GM12878 (cell line): ENCODE results near the gene M1AP. TPM values are rescaled to one million over a fixed set of nuclear protein-coding genes. Genes with fewer than 3 reads are reported as not detected.

Experiments
- ATAC-seq: fragments of 200-7000 bp; cut with Tn5 transposase; 3 replicates; pipeline ENCODE4 v1.9.1; 2020; ENCODE audit warnings: mild to moderate bottlenecking, moderate library complexity
- BruUV-seq: library from RNA; stranded (reverse); fragments of 400-500 nt; replicated peaks from 2 replicates; lab custom pipeline; 2021; lab: Mats Ljungman, UMichigan
- CTCF ChIA-PET: fragments of 300-600 bp; sonication (Branson Sonifier 250); formaldehyde crosslinking; extraction: SDS; loops from one replicate; lab custom pipeline; 2021; ENCODE audit warnings: inconsistent platforms; lab: Yijun Ruan, JAX
- POLR2A ChIA-PET: fragments of 350-600 bp; formaldehyde crosslinking; extraction: SDS; loops from one replicate; lab custom pipeline; 2021; ENCODE audit warnings: inconsistent platforms; lab: Charles Lee
- RAD21 ChIA-PET: fragments of 300-600 bp; sonication (Branson Sonifier 250); formaldehyde crosslinking; loops from one replicate; lab custom pipeline; 2023; ENCODE audit warnings: antibody characterized with exemption; ENCODE audit not compliant: unreplicated experiment; lab: Charles Lee
- SMC1A ChIA-PET: fragments of 300-600 bp; sonication (Branson Sonifier 250); formaldehyde crosslinking; loops from one replicate; lab custom pipeline; 2023; ENCODE audit not compliant: unreplicated experiment, uncharacterized antibody; lab: Charles Lee
- DNase-seq: peaks from one replicate; pipeline ENCODE4 v3.0.0-alpha.2; 2011; ENCODE audit warnings: low read depth, low spot score
- FAIRE-seq: peaks from 3 replicates; lab custom pipeline; 2011; peaks lifted over from hg19 to GRCh38; lab: Jason Lieb, UNC
- H2AFZ ChIP-seq: 2 replicates; pipeline ENCODE4 v1.6.0; 2011; ENCODE audit warnings: low read depth, low read length, control low read depth; ENCODE audit not compliant: control insufficient read depth
- H3K27ac ChIP-seq: 2 replicates; pipeline ENCODE4 v1.5.1; 2011; ENCODE audit warnings: control low read depth; ENCODE audit not compliant: control insufficient read depth, insufficient read depth
- H3K27me3 ChIP-seq, 2 experiments: replicated peaks in 1 of 2; 2 replicates each; pipeline versions ENCODE4 v1.6.0 to v1.6.1; 2011; ENCODE audit warnings: low read length in 1 of 2; ENCODE audit not compliant: control insufficient read depth in 2 of 2, insufficient read depth in 2 of 2
- H3K36me3 ChIP-seq, 2 experiments: 2 replicates each; pipeline ENCODE4 v1.5.1; 2011; ENCODE audit warnings: low read length in 1 of 2; ENCODE audit not compliant: control insufficient read depth in 2 of 2, insufficient read depth in 2 of 2
- H3K4me1 ChIP-seq: 2 replicates; pipeline ENCODE4 v1.6.1; 2011; ENCODE audit warnings: mild to moderate bottlenecking, low read length, moderate library complexity, mixed read lengths; ENCODE audit not compliant: control insufficient read depth, insufficient read depth
- H3K4me2 ChIP-seq: 2 replicates; pipeline ENCODE4 v1.6.0; 2011; ENCODE audit warnings: control low read depth; ENCODE audit not compliant: control insufficient read depth, insufficient read depth
- H3K4me3 ChIP-seq: fragments of 200-600 bp; sonication (generic); 2 replicates; pipeline ENCODE4 v1.5.1; 2016
- H3K79me2 ChIP-seq: 2 replicates; pipeline ENCODE4 v1.6.0; 2011; ENCODE audit warnings: low read length; ENCODE audit not compliant: control insufficient read depth, insufficient read depth
- H3K9ac ChIP-seq: 2 replicates; pipeline ENCODE4 v1.8.0; 2011; ENCODE audit warnings: low read length, control low read depth, mixed read lengths; ENCODE audit not compliant: control insufficient read depth, insufficient read depth
- H3K9me3 ChIP-seq: replicated peaks from 3 replicates; pipeline ENCODE4 v1.5.1; 2011; ENCODE audit warnings: mild to moderate bottlenecking, low read length; ENCODE audit not compliant: control insufficient read depth, insufficient read depth
- H4K20me1 ChIP-seq: 2 replicates; pipeline ENCODE4 v1.6.0; 2011; ENCODE audit not compliant: control insufficient read depth, insufficient read depth
- EZH2 ChIP-seq: IDR thresholded peaks from 2 replicates; pipeline ENCODE4 v1.6.1; 2012; ENCODE audit warnings: low read depth, mild to moderate bottlenecking, control low read depth, inconsistent platforms, low read length, borderline replicate concordance; ENCODE audit not compliant: control insufficient read depth
- HDAC2 ChIP-seq: fragments of 200-600 bp; sonication (generic); IDR thresholded peaks from 2 replicates; pipeline ENCODE4 v1.6.1; 2017
- IKZF2 ChIP-seq, 2 experiments: fragments of 450-650 bp; IDR thresholded peaks; 2 replicates each; pipeline ENCODE4 v1.6.1; 2017; ENCODE audit warnings: mild to moderate bottlenecking in 2 of 2, moderate library complexity in 2 of 2
- IRF5 ChIP-seq: fragments of 450-650 bp; IDR thresholded peaks from 2 replicates; pipeline ENCODE4 v1.6.1; 2017; ENCODE audit warnings: borderline replicate concordance
- MYB ChIP-seq: fragments of 150-350 bp; IDR thresholded peaks from 2 replicates; pipeline ENCODE4 v1.6.1; 2014; ENCODE audit warnings: mild to moderate bottlenecking, low read depth, low read length, borderline replicate concordance
- RAD21 ChIP-seq: IDR thresholded peaks from 2 replicates; pipeline ENCODE4 v1.6.1; 2011; ENCODE audit warnings: mild to moderate bottlenecking, low read depth, low read length, moderate library complexity; ENCODE audit not compliant: insufficient read depth
- RAD51 ChIP-seq: fragments of 450-650 bp; IDR thresholded peaks from 2 replicates; pipeline ENCODE4 v1.6.1; 2016; ENCODE audit warnings: moderate library complexity, mild to moderate bottlenecking, inconsistent platforms
- SIX5 ChIP-seq: IDR thresholded peaks from 2 replicates; pipeline ENCODE4 v1.6.1; 2011; ENCODE audit warnings: mild to moderate bottlenecking, low read depth, low read length, moderate library complexity; ENCODE audit not compliant: severe bottlenecking
- TAF1 ChIP-seq: IDR thresholded peaks from 2 replicates; pipeline ENCODE4 v1.6.1; 2011; ENCODE audit warnings: mild to moderate bottlenecking, low read depth, low read length, borderline replicate concordance
- WGBS: methylation state at CpG from one replicate; pipeline ENCODE4 v1.1.6; 2016; ENCODE audit warnings: low lambda C conversion rate; ENCODE audit not compliant: insufficient replicate concordance, insufficient coverage; ENCODE audit errors: missing lambda C conversion rate; 5-methylcytosine and 5-hydroxymethylcytosine counted together
- in situ Hi-C: fragments of 300-500 bp; cut with MboI; formaldehyde crosslinking; loops from 9 replicates; pipeline ENCODE4 v1.14.3; 2018; ENCODE audit warnings: mixed read lengths
- intact Hi-C: fragments of 100-400 bp; cut with micrococcal nuclease; formaldehyde crosslinking; loops from one replicate; pipeline ENCODE4 v1.14.2; 2022; ENCODE audit not compliant: unreplicated experiment
- polyA plus RNA-seq, 11 experiments: library from polyadenylated mRNA; depleted of rRNA in 4 of 11; unstranded in 6 of 11; stranded (reverse) in 5 of 11; fragments of >200 nt; fragmentation: Nextera tagmentation in 4 of 11; fragmentation: Illumina TruSeq in 1 of 11; extraction: Ambion mirVana in 4 of 11; extraction: Trizol in 1 of 11; gene quantifications; 1 replicate in 1 of 11; 2 replicates in 10 of 11; pipeline versions ENCODE4 v1.2.1 to v1.2.3, GENCODE V29; 2011 to 2016; ENCODE audit warnings: inconsistent platforms in 2 of 11, missing spikeins in 2 of 11, low read depth in 1 of 11
- total RNA-seq, 4 experiments: library from RNA; depleted of rRNA in 3 of 4; stranded (reverse); fragments of >200 nt in 3 of 4; fragmentation: Illumina TruSeq in 1 of 4; extraction: Trizol in 1 of 4; gene quantifications; 2 replicates each; pipeline versions ENCODE4 v1.2.1 to v1.2.3, GENCODE V29; 2013 to 2021

Gene M1AP
- total and polyA plus RNA-seq, 10 of the 15 experiments (the other 5 are each of a cell fraction or from before 2014, with no cell fraction given): 0.04 to 0.32 (median 0.16) TPM; not detected in 4

GRCh38 chr2:74676331-74676730 lies 28.2 kb upstream of the M1AP start:
- in situ Hi-C loops (no loop called here), intact Hi-C loops (no loop called here)
- TF ChIP-seq TAF1: no peak
- TF ChIP-seq RAD51: no peak
- TF ChIP-seq RAD21: no peak
- no peak for TF ChIP-seq MYB
- no peak for TF ChIP-seq IKZF2 (IDR thresholded peaks at IDR 0.05)
- TF ChIP-seq SIX5: no peak
- no peak overlapping the region for H3K4me3 ChIP-seq
- H3K27ac ChIP-seq: no peak overlapping the region
- no peaks in the 10 kb centered on the region for H4K20me1 ChIP-seq
- H3K36me3 ChIP-seq: no peaks in the 10 kb centered on the region
- H3K4me1 ChIP-seq: no peaks in the 10 kb centered on the region
- no peak overlapping the region for H2AFZ ChIP-seq
- no peak for DNase-seq
- ChIA-PET SMC1A (interaction anchor here (1.1 to 1.7 kb wide), 2 partner anchors 12 to 38 kb away, joined by 4 read pairs; no protein-coding TSS in a partner anchor), RAD21 (interaction anchor here (1.3 kb wide), 1 partner anchor 12 kb away, joined by 3 read pairs; no protein-coding TSS in a partner anchor), CTCF (no interaction called here), POLR2A (no interaction called here)
- no peak overlapping the region for H3K9ac ChIP-seq
- H3K4me2 ChIP-seq: no peak overlapping the region
- H3K27me3 ChIP-seq: no peaks in the 10 kb centered on the region
- 71% methylated on average over 4 of the region's 4 CpGs for WGBS
- no peak for ATAC-seq
- BruUV-seq: no TSS peak
- no peaks in the 10 kb centered on the region for H3K9me3 ChIP-seq
- FAIRE-seq: no peak
- H3K79me2 ChIP-seq: no peaks in the 10 kb centered on the region

GRCh38 chr2:74675090-74675489 lies 27.0 kb upstream of the M1AP start:
- no peak for FAIRE-seq
- intact Hi-C loops: no loop called here

More at GRCh38 chr2:74675090-74675489, 27.0 kb upstream of the M1AP start:
- Histone ChIP-seq H3K36me3 (no peaks in the 10 kb centered on the region), H3K27ac (no peak overlapping the region), H3K4me2 (no peak overlapping the region), H3K9me3 (no peaks in the 10 kb centered on the region), H3K4me3 (no peak overlapping the region), H3K4me1 (no peaks in the 10 kb centered on the region), H3K9ac (no peak overlapping the region), H3K79me2 (no peaks in the 10 kb centered on the region), H2AFZ (no peak overlapping the region), H4K20me1 (no peaks in the 10 kb centered on the region), H3K27me3 (no peaks in the 10 kb centered on the region)
- no peak for ATAC-seq
- ChIA-PET CTCF (interaction anchor here (1.5 kb wide), 1 partner anchor 14 kb away, joined by 3 read pairs; no protein-coding TSS in a partner anchor), RAD21 (no interaction called here), SMC1A (interaction anchor here (1.0 kb wide), 1 partner anchor 28 kb away, joined by 3 read pairs; no protein-coding TSS in a partner anchor), POLR2A (interaction anchor here (1.0 kb wide), 1 partner anchor 21 kb away, joined by 3 read pairs; the partner anchor contains the start of gene SEMA4F)
- in situ Hi-C loops: no loop called here
- BruUV-seq: no TSS peak
- DNase-seq: no peak
- TF ChIP-seq EZH2: no peak
- TF ChIP-seq SIX5: no peak
- TF ChIP-seq HDAC2: no peak
- TF ChIP-seq IRF5: no peak
- 77% methylated on average over 6 of the region's 6 CpGs for WGBS
